A673 (cell line): ENCODE data around the gene PLA2G12A. TPM values are rescaled to one million over a fixed set of nuclear protein-coding genes. Genes with fewer than 3 reads are reported as not detected.

ENCODE experiments used
- BruUV-seq: library from RNA; stranded (reverse); fragments of 400-500 nt; replicated peaks from 2 replicates; lab custom pipeline; 2021; lab: Mats Ljungman, UMichigan
- CTCF ChIA-PET: fragments of 300-600 bp; sonication (Branson Sonifier 250); formaldehyde crosslinking; loops from one replicate; lab custom pipeline; 2022; ENCODE audit warnings: antibody characterized with exemption; lab: Charles Lee
- POLR2A ChIA-PET: fragments of 300-600 bp; sonication (Branson Sonifier 250); formaldehyde crosslinking; loops from one replicate; lab custom pipeline; 2022; ENCODE audit warnings: antibody characterized with exemption; ENCODE audit not compliant: low non-redundant PET; lab: Charles Lee
- DNase-seq: peaks from one replicate; pipeline ENCODE4 v3.0.0-alpha.2; 2015; ENCODE audit warnings: low spot score
- H3K27ac ChIP-seq: fragments of 200-600 bp; sonication (generic); 2 replicates; pipeline ENCODE4 v1.5.1; 2016; ENCODE audit warnings: mixed run types, low read depth, mild to moderate bottlenecking, mixed read lengths, antibody characterized with exemption, low read length; ENCODE audit not compliant: poor library complexity, severe bottlenecking
- H3K27me3 ChIP-seq: fragments of 200-600 bp; sonication (generic); replicated peaks from 2 replicates; pipeline ENCODE4 v1.6.1; 2017; ENCODE audit warnings: mixed run types, low read depth, mild to moderate bottlenecking, mixed read lengths, antibody characterized with exemption, low read length; ENCODE audit not compliant: insufficient read depth, poor library complexity
- H3K36me3 ChIP-seq: fragments of 200-600 bp; sonication (generic); 2 replicates; pipeline ENCODE4 v1.6.1; 2016; ENCODE audit warnings: mixed run types, mild to moderate bottlenecking, mixed read lengths, antibody characterized with exemption, low read length; ENCODE audit not compliant: insufficient read depth, poor library complexity, severe bottlenecking
- H3K4me1 ChIP-seq: fragments of 200-600 bp; sonication (generic); 2 replicates; pipeline ENCODE4 v1.6.1; 2017; ENCODE audit warnings: mixed run types, mild to moderate bottlenecking, mixed read lengths, antibody characterized with exemption, low read length; ENCODE audit not compliant: insufficient read depth, poor library complexity, severe bottlenecking
- H3K4me3 ChIP-seq: fragments of 200-600 bp; sonication (generic); 2 replicates; pipeline ENCODE4 v1.5.1; 2016; ENCODE audit warnings: low read depth, mixed run types, mild to moderate bottlenecking, mixed read lengths, low read length; ENCODE audit not compliant: poor library complexity, severe bottlenecking
- H3K9me3 ChIP-seq: fragments of 200-600 bp; sonication (generic); 2 replicates; pipeline ENCODE4 v1.6.1; 2016; ENCODE audit warnings: mixed run types, low read depth, mild to moderate bottlenecking, mixed read lengths, antibody characterized with exemption, low read length; ENCODE audit not compliant: poor library complexity, severe bottlenecking
- EZH2 ChIP-seq: fragments of 200-600 bp; sonication (generic); IDR thresholded peaks from 2 replicates; pipeline ENCODE4 v1.6.1; 2017; ENCODE audit warnings: borderline replicate concordance, low read depth, mild to moderate bottlenecking, mixed read lengths, antibody characterized with exemption, low read length; ENCODE audit not compliant: poor library complexity, severe bottlenecking
- intact Hi-C: fragments of 100-400 bp; cut with micrococcal nuclease; formaldehyde crosslinking; loops from one replicate; pipeline ENCODE4 v1.10.0; 2022; ENCODE audit not compliant: unreplicated experiment
- total RNA-seq: library from RNA; stranded (reverse); gene quantifications from 2 replicates; pipeline ENCODE4 v1.2.3, GENCODE V29; 2021
- TF ChIP-seq, protein P1 (sequence below): fragments of 300-800, 200-600 bp; sonication (generic); conservative IDR thresholded peaks from 2 replicates; pipeline ENCODE4 v1.5.1; 2017; ENCODE audit warnings: low read depth, mild to moderate bottlenecking, antibody characterized with exemption, low read length, moderate library complexity, mixed read lengths

Gene PLA2G12A
- total RNA-seq, 1 experiment from 2014 or later: 34.5 TPM

DNA sequence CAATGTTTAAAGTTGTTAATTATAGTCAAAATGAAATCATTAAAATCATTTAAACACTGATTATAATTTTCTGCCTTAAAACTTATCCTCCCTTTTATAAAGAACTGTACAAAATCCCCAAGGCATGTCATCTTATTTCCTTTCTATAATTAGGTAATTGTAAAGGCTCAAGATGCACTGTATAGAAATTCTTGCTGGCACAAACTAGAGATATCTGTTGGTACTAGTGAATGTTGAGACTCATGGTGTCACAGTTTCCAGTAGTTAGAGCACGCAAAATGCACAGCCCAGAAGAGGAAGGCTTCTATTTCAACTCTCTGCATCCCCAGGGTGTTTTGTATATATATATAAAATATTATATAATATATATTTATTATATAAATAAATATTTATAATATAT is 22.7 kb upstream of the PLA2G12A start:
- BruUV-seq: no TSS peak
- TF ChIP-seq, protein P1, sequence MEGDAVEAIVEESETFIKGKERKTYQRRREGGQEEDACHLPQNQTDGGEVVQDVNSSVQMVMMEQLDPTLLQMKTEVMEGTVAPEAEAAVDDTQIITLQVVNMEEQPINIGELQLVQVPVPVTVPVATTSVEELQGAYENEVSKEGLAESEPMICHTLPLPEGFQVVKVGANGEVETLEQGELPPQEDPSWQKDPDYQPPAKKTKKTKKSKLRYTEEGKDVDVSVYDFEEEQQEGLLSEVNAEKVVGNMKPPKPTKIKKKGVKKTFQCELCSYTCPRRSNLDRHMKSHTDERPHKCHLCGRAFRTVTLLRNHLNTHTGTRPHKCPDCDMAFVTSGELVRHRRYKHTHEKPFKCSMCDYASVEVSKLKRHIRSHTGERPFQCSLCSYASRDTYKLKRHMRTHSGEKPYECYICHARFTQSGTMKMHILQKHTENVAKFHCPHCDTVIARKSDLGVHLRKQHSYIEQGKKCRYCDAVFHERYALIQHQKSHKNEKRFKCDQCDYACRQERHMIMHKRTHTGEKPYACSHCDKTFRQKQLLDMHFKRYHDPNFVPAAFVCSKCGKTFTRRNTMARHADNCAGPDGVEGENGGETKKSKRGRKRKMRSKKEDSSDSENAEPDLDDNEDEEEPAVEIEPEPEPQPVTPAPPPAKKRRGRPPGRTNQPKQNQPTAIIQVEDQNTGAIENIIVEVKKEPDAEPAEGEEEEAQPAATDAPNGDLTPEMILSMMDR: no peak
- no peak for TF ChIP-seq EZH2
- H3K9me3 ChIP-seq: no peaks in the 10 kb centered on the region
- intact Hi-C loops: no loop called here
- no peaks in the 10 kb centered on the region for H3K27me3 ChIP-seq
- H3K27ac ChIP-seq: no peak overlapping the region
- peaks cover 10% of the 10 kb centered on the region for H3K4me1 ChIP-seq
- ChIA-PET POLR2A (no interaction called here), CTCF (no interaction called here)
- no peak overlapping the region for H3K4me3 ChIP-seq
- H3K36me3 ChIP-seq: no peaks in the 10 kb centered on the region
- DNase-seq: peak; percentile 84

DNA sequence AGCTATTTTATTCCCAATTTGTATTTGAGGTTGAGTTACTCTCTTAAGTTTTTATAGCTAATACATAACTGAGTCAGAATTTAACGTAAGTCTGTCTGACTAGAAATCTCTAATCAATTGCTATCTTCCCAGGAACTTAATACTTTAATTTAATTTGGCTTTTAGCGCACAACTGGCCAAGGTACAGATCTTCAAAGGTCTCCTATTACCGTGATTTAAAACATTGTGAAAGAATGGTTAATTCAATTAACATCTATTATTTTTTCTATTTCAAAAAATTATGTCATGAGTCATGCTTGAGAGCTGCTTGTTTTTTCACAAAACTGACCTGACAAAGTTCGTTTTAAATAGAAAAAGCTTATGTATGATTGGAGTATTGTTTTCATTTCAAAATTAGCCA is 22.0 kb upstream of the PLA2G12A start:
- TF ChIP-seq EZH2: no peak
- TF ChIP-seq, protein P1: no peak
- intact Hi-C loops: no loop called here
- no peak overlapping the region for H3K4me3 ChIP-seq
- peaks cover 10% of the 10 kb centered on the region for H3K4me1 ChIP-seq
- no peak overlapping the region for H3K27ac ChIP-seq
- no TSS peak for BruUV-seq
- no peaks in the 10 kb centered on the region for H3K9me3 ChIP-seq
- H3K36me3 ChIP-seq: no peaks in the 10 kb centered on the region
- ChIA-PET POLR2A (no interaction called here), CTCF (no interaction called here)
- no peaks in the 10 kb centered on the region for H3K27me3 ChIP-seq
- no peak for DNase-seq

DNA sequence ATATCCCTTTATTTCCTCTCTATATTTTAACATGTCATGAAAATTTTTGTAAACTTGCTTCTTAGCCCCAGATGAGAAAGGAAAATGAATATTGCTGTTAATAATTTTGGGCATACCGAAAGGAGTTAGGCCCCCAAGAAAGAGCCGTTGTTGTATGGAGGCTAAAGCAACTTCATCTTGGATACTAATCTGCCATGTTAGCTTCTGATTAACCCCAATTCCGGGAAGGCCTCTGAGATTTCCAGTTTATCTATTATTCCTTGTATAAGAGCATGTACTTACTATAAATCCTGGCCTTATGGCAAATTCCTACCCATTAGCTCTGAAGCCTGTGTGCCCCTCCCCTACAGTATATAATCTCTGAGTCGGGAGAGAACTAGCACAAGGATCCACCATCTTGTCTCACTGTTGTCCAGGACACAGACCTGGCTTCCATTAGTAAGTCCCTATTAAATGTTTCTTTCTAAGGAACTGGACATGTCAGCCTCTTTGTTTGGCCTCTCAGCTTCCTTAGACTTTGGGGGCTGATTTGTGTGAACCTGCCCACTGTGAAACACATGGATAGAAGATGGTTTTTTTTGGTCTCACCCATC is 20.9 kb upstream of the PLA2G12A start:
- no peak for DNase-seq
- no peak overlapping the region for H3K27ac ChIP-seq
- POLR2A ChIA-PET: no interaction called here
- no peaks in the 10 kb centered on the region for H3K9me3 ChIP-seq
- TF ChIP-seq, protein P1: no peak
- TF ChIP-seq EZH2: no peak
- BruUV-seq: no TSS peak
- peaks cover 10% of the 10 kb centered on the region for H3K4me1 ChIP-seq
- intact Hi-C loops: no loop called here
- CTCF ChIA-PET: no interaction called here
- no peaks in the 10 kb centered on the region for H3K27me3 ChIP-seq
- no peaks in the 10 kb centered on the region for H3K36me3 ChIP-seq
- no peak overlapping the region for H3K4me3 ChIP-seq
